Measurements from ENCODE around the gene KMT2B. TPM values are rescaled to one million over a fixed set of nuclear protein-coding genes. Genes with fewer than 3 reads are reported as not detected.

KMT2B gene
- total and polyA plus RNA-seq, 2 of the 8 experiments (the other 6 are each of a cell fraction or from before 2014, with no cell fraction given), result 26.7 to 38.6 TPM

GRCh38 chr19:35753634-35754369, 36.0 kb downstream of the KMT2B start:
- Histone ChIP-seq H2AK5ac (ENCODE audit: low read depth, low read length) (no peak overlapping the region), H2BK15ac (ENCODE audit: low read length) (no peak overlapping the region), H3K23ac (ENCODE audit: insufficient read length) (no peak overlapping the region), H4K8ac (ENCODE audit: extremely low read depth, insufficient read depth, low read length) (no peak overlapping the region), H2BK120ac (replicated peaks; ENCODE audit: low read depth, low read length) (no peak overlapping the region), H4K20me1 (replicated peaks in 1 of 2; ENCODE audit: control insufficient read depth in 1 of 2, insufficient read depth in 2 of 2, low read length in 2 of 2) (no peaks in the 10 kb centered on the region), H3K14ac (ENCODE audit: insufficient read length) (no peak overlapping the region), H3K27me3 (replicated peaks in 1 of 4; ENCODE audit: control insufficient read depth in 3 of 4, extremely low read depth in 1 of 4, insufficient read depth in 3 of 4, low read length in 3 of 4) (peaks cover 0 to 17% (median 11%) of the 10 kb centered on the region in 4 experiments; a peak in 5 of 7 replicates), H2AFZ (ENCODE audit: low read length) (no peak overlapping the region), H3K23me2 (ENCODE audit: low read depth, low read length) (peaks cover 17% of the 10 kb centered on the region; the same call in 1 of the 2 replicates), H3K4me3 (ENCODE audit: extremely low read depth in 1 of 4, insufficient read depth in 2 of 4, low read depth in 3 of 4, low read length in 4 of 4) (no peak overlapping the region), H3K4me2 (ENCODE audit: insufficient read depth in 1 of 2, low read depth in 2 of 2, low read length in 2 of 2) (no peak overlapping the region), H2BK20ac (ENCODE audit: low read length) (no peak overlapping the region), H3K27ac (ENCODE audit: low read depth, low read length) (no peak overlapping the region), H3K79me2 (ENCODE audit: control insufficient read depth in 1 of 2, insufficient read depth in 2 of 2, low read length in 2 of 2) (peaks cover 0 to 1% of the 10 kb centered on the region in 2 experiments; a peak in 1 of 4 replicates), H3K9me3 (ENCODE audit: insufficient read depth in 2 of 2, low read depth in 1 of 2, low read length in 1 of 2) (no peaks in the 10 kb centered on the region), H3K4me1 (replicated peaks in 1 of 4; ENCODE audit: control insufficient read depth in 3 of 4, insufficient read depth in 4 of 4, low read length in 3 of 4) (peaks cover 0 to 18% (median 10%) of the 10 kb centered on the region in 4 experiments; a peak in 5 of 7 replicates), H3K9ac (replicated peaks in 1 of 4; ENCODE audit: extremely low read depth in 1 of 4, low read depth in 3 of 4, low read length in 3 of 4) (no peak overlapping the region), H4K91ac (replicated peaks; ENCODE audit: insufficient read length, low read length) (no peak overlapping the region), H4K5ac (ENCODE audit: insufficient read length, low read depth, low read length) (no peak overlapping the region), H3K4ac (replicated peaks; ENCODE audit: insufficient read length, low read depth, low read length) (no peak overlapping the region), H3K36me3 (ENCODE audit: control insufficient read depth in 2 of 4, insufficient read depth in 4 of 4, low read length in 3 of 4) (no peaks in the 10 kb centered on the region), H3K18ac (ENCODE audit: extremely low read depth, low read length) (no peak overlapping the region), H2BK12ac (ENCODE audit: low read depth, low read length) (no peak overlapping the region), H3K56ac (replicated peaks; ENCODE audit: insufficient read length, low read depth, low read length) (no peak overlapping the region), H2BK5ac (ENCODE audit: low read depth, low read length) (no peak overlapping the region), H3K79me1 (ENCODE audit: low read depth, low read length) (peaks cover under 1% of the 10 kb centered on the region; the same call in 1 of the 2 replicates)
- WGBS, 2 experiments (ENCODE audit: extremely low coverage in 1 of 2, insufficient coverage in 1 of 2, insufficient read length in 1 of 2, insufficient replicate concordance in 2 of 2, low coverage in 1 of 2, low lambda C conversion rate in 2 of 2, missing lambda C conversion rate in 1 of 2), result 87% methylated on average over 20 of the region's 20 CpGs; no CpG with 5 or more reads in 1 of the 2 experiments
- POLR2A ChIA-PET (ENCODE audit: partially characterized antibody), result interaction anchor here (1.0 to 1.4 kb wide), 2 partner anchors 9 to 13 kb away, joined by 3 read pairs; no protein-coding TSS in a partner anchor
- CTCF ChIA-PET (ENCODE audit: partially characterized antibody), result interaction anchor here (0.6 to 1.3 kb wide), 2 partner anchors 13 to 245 kb away, joined by 3 to 4 read pairs; no protein-coding TSS in a partner anchor
- FAIRE-seq, result no peak
- no peak for DNase-seq (ENCODE audit: low read depth in 1 of 2, low spot score in 2 of 2)
- TF ChIP-seq ASH2L (IDR thresholded peaks at IDR 0.05; ENCODE audit: low read length), result no peak
- TF ChIP-seq GABPA (IDR thresholded peaks at IDR 0.05; ENCODE audit: borderline replicate concordance, insufficient read depth, low read length), result no peak
- no peak for TF ChIP-seq ZNF274 (IDR thresholded peaks at IDR 0.05; ENCODE audit: borderline replicate concordance, extremely low read depth, low read length)
- no peak for TF ChIP-seq FOSL1 (IDR thresholded peaks at IDR 0.05; ENCODE audit: insufficient read depth, low read depth, low read length)
- TF ChIP-seq GTF2F1 (IDR thresholded peaks at IDR 0.05; ENCODE audit: borderline replicate concordance, low read depth, low read length), result no peak

Data from H1 (cell line).